ENCODE results near the gene NR1H3.
"Not testable (repeated sequence)": the region's sequence is repeated elsewhere in the genome, so short reads cannot be mapped to it uniquely, and the experiment has no call there.

Gene NR1H3

GRCh38 chr11:47306484-47306844, 48.7 kb downstream of the NR1H3 start:
- no peak for DNase-seq (ENCODE audit: low read depth)

- no peak for DNase-seq (ENCODE audit: low read depth)
These were observed 50.4 kb downstream of the NR1H3 start for GRCh38 chr11:47308050-47308823.

GRCh38 chr11:47314992-47315391, 57.2 kb downstream of the NR1H3 start:
- peak; percentile 65 for DNase-seq (ENCODE audit: low read depth)

- not testable (repeated sequence) for DNase-seq (ENCODE audit: low read depth)
These were observed 58.7 kb downstream of the NR1H3 start for GRCh38 chr11:47316501-47316900.

GRCh38 chr11:47317064-47317828, 59.5 kb downstream of the NR1H3 start:
- DNase-seq (ENCODE audit: low read depth): no peak

- DNase-seq (ENCODE audit: low read depth): no peak
These were observed 60.4 kb downstream of the NR1H3 start for GRCh38 chr11:47318166-47318565.

Data from HS-5 (cell line).